Activated CD4-positive, alpha-beta T cell treated with anti-CD3 and anti-CD28 coated beads, Interleukin-2, amount 10 ng/mL, durations not matched to agents 24 days and 14 days (primary cell): ENCODE data around the gene BOLA1. TPM values are rescaled to one million over a fixed set of nuclear protein-coding genes. Genes with fewer than 3 reads are reported as not detected.
"Not testable (repeated sequence)": the region's sequence is repeated elsewhere in the genome, so short reads cannot be mapped to it uniquely, and the experiment has no call there.

ENCODE experiments used
- DNase-seq: peaks from one replicate; pipeline ENCODE4 v3.0.0; 2022
- H3K27ac Mint-ChIP-seq: one replicate; pipeline ENCODE4 v1.8.0; 2022; ENCODE audit warnings: mild to moderate bottlenecking, mixed read lengths
- H3K27me3 Mint-ChIP-seq: one replicate; pipeline ENCODE4 v1.8.0; 2022; ENCODE audit warnings: mixed read lengths
- H3K36me3 Mint-ChIP-seq: one replicate; pipeline ENCODE4 v1.8.0; 2022; ENCODE audit warnings: low read depth, mild to moderate bottlenecking, mixed read lengths
- H3K4me1 Mint-ChIP-seq: one replicate; pipeline ENCODE4 v1.8.0; 2021; ENCODE audit warnings: mixed read lengths
- H3K4me3 Mint-ChIP-seq: one replicate; pipeline ENCODE4 v1.8.0; 2022; ENCODE audit warnings: mild to moderate bottlenecking, moderate library complexity, mixed read lengths
- H3K9me3 Mint-ChIP-seq: one replicate; pipeline ENCODE4 v1.8.0; 2021; ENCODE audit warnings: mixed read lengths
- intact Hi-C: fragments of 100-400 bp; cut with micrococcal nuclease; formaldehyde crosslinking; loops from one replicate; pipeline ENCODE4 v1.15.1; 2023
- total RNA-seq: library from RNA; stranded (reverse); gene quantifications from 2 replicates; pipeline ENCODE4 v1.2.3, GENCODE V29; 2022

Gene BOLA1
- total RNA-seq, 1 donor from 2014 or later = 25.8 TPM

DNA sequence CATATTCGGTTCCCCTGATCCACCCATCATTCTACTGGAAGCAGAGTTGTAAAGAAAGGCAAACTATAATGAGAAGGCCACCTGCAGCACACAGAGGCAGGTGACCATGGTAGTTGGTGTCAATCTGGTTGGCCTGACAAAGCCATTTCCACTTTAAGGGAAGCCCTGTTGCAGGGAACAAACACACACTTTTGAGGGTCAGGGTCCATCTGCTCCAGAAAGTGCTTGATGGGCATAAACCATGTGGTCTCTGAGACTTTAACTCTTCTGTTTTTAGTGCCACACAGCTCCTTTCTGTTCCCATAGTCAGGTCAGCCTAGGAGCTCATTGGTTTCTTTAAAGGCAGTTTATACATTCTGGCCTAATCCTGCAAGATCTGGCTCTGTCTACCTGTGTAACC is 17.5 kb upstream of the BOLA1 start:
- peaks cover 2% of the 10 kb centered on the region for H3K36me3 Mint-ChIP-seq
- peak overlapping the region; percentile 17 for H3K27ac Mint-ChIP-seq
- no peaks in the 10 kb centered on the region for H3K27me3 Mint-ChIP-seq
- H3K4me3 Mint-ChIP-seq = no peak overlapping the region
- intact Hi-C loops = no loop called here
- DNase-seq = peak; percentile 57
- no peaks in the 10 kb centered on the region for H3K9me3 Mint-ChIP-seq
- peaks cover 27% of the 10 kb centered on the region for H3K4me1 Mint-ChIP-seq

DNA sequence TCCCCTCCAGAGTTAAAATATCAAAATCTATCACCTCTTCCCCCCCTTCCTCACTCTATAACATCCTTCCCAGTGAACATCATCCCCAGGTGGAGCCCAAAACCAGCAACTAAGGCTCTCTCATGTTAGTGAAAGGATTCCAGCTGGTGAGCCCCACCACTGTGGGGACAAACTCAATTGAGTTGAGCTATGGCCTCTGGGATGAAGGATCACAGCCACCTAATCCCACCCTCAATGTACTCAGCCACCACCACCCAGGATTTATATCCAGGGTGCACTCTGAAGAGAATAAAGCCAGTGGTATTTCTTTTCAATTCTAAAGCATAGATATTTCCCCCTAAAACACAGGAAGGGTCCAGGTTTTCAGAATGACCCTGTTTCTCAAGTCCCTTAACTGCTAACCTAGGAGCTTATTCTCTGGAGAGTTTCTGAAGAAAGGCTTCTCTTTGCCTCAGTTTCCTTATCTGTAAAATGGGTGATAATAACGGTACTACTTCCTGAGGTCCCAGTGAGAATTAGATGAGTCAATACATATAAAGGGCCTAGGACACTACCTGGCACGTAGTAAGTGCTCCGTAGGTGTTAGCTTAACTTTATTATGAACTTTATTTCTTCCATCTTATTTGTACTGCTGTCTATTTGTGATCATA is 15.6 kb upstream of the BOLA1 start:
- Mint-ChIP-seq H3K27ac (peak overlapping the region; percentile 72), H3K4me3 (no peak overlapping the region), H3K27me3 (peaks cover 2% of the 10 kb centered on the region), H3K9me3 (no peaks in the 10 kb centered on the region), H3K36me3 (peaks cover 2% of the 10 kb centered on the region), H3K4me1 (peaks cover 26% of the 10 kb centered on the region)
- intact Hi-C loops = no loop called here
- peak; percentile 59 for DNase-seq

DNA sequence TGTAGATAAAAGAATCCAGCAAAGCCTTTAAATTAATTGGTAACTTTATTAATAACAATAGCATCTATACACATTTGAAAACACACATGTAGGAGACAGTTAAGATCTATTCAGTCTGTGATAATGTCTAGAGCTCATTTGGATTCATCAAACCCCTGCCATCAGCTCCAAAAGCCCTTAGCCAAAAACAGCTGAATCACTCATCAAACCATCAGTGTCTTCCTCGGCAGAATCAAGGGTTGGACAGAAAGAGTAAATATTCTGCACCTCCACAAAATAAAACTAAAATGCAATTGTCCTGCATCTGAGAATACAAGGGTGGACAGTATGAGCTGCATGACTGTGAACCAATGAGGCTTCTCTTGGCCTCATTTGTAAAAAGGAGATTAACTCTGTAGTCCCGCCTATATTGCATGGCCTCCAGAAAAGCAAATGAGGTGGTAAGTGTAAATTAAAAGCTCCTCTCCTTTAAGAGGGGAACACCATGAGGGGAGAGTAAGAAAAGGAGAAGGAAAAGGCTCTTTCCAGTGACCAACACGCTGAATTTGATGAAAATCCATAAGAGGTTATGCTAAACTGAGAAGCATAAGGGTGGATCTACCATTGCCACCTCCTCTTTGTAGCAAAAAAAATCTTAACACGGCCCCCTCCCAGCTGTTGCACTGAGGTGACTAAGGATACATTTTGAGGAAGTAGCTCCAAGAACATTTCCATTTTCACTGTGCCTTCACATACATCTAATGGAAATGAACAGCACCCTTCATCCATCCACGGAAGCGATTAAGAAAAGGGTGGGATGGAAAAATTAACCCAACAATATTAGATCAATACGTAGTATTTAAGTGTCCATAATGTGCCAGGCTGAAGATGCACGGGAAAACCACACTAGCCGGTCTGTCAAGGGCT is 14.7 kb upstream of the BOLA1 start:
- peak; percentile 80 for DNase-seq

DNA sequence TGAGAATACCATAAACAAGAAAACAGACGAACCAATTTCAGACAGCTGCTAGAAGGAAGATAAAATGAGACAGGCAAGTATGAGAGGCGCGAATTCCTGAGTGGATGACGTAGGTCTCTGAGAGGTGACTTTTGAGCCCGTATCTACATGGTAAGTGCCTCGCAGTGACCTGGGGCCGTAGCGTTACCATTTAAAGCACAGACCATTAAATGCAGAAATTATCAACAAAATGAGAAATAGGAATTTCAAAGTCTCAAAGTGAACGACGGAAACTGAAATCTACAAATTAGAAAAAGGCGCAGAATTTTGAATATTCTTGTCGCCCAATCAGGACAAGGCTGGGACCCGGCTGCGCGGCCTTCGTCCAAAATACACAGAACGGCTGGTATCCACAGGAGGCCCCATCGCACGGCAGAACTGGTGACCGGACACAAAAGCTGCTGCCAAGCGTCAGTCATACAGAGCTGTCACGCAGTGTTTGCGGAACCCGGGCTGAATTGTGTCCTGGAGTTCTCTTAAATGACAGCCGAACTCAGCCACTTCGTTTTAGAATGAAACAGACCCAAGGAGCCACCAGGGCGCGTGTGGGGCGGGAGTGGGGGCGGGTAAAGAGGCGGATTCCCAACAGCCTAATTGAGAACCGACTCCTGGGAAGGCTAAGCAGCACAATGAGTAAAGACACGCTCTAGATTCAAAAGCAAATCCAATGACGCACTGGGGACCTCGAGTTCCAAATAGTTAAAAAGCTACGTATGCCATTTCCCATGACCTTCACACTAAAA is 13.8 kb upstream of the BOLA1 start:
- H3K36me3 Mint-ChIP-seq = peaks cover 2% of the 10 kb centered on the region
- no peaks in the 10 kb centered on the region for H3K9me3 Mint-ChIP-seq
- H3K4me3 Mint-ChIP-seq = no peak overlapping the region
- intact Hi-C loops = no loop called here
- no peak overlapping the region for H3K27ac Mint-ChIP-seq
- peak; percentile 92 for DNase-seq
- peaks cover 20% of the 10 kb centered on the region for H3K4me1 Mint-ChIP-seq
- H3K27me3 Mint-ChIP-seq = peaks cover 2% of the 10 kb centered on the region

More for the DNA sequence above, 14.7 kb upstream of the BOLA1 start:
- Mint-ChIP-seq H3K27ac (no peak overlapping the region), H3K9me3 (no peaks in the 10 kb centered on the region), H3K27me3 (peaks cover 2% of the 10 kb centered on the region), H3K36me3 (peaks cover 2% of the 10 kb centered on the region), H3K4me1 (peaks cover 19% of the 10 kb centered on the region), H3K4me3 (no peak overlapping the region)
- intact Hi-C loops = no loop called here

DNA sequence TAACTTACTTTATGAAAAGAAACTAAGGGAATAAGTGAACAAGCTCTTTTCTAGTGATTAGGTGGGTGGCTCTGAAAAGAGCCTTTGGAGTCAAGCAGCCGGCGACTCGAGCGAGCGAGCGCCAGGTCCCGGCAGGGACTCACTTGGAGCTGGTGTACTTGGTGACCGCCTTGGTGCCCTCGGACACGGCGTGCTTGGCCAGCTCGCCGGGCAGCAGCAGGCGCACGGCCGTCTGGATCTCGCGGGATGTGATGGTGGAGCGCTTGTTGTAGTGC is 13.3 kb upstream of the BOLA1 start:
- H3K27me3 Mint-ChIP-seq, H3K36me3 Mint-ChIP-seq, H3K9me3 Mint-ChIP-seq, H3K27ac Mint-ChIP-seq, intact Hi-C loops, H3K4me3 Mint-ChIP-seq, DNase-seq: not testable (repeated sequence)
- H3K4me1 Mint-ChIP-seq = peaks cover 20% of the 10 kb centered on the region

DNA sequence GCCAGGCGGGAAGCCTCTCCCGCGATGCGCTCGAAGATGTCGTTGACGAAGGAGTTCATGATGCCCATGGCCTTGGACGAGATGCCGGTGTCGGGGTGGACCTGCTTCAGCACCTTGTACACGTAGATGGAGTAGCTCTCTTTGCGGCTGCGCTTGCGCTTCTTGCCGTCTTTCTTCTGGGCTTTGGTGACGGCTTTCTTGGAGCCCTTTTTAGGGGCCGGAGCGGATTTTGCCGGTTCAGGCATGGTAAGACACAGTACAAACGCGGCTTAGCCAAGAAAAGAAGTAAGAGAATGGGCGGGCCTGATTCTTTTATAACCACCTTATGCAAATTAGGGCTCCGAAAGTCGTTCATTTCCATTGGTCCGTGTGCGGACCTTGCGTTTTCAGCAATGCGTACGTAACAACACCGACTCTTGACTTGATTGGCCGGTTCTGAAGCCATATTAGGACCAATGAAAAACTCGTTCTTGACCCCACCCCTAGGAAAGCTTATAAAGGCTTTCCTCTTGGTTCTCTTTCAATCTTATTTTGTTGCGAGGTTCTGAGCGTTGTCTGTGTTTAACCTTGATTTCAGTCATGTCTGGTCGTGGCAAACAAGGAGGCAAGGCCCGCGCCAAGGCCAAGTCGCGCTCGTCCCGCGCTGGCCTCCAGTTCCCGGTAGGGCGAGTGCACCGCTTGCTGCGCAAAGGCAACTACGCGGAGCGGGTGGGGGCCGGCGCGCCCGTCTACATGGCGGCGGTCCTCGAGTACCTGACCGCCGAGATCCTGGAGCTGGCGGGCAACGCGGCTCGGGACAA is 12.8 kb upstream of the BOLA1 start:
- H3K36me3 Mint-ChIP-seq = peaks cover 2% of the 10 kb centered on the region
- no peak overlapping the region for H3K27ac Mint-ChIP-seq
- peaks cover 2% of the 10 kb centered on the region for H3K27me3 Mint-ChIP-seq
- DNase-seq = peak; percentile 97
- H3K9me3 Mint-ChIP-seq = no peaks in the 10 kb centered on the region
- no peak overlapping the region for H3K4me3 Mint-ChIP-seq
- intact Hi-C loops = no loop called here
- H3K4me1 Mint-ChIP-seq = peaks cover 19% of the 10 kb centered on the region

DNA sequence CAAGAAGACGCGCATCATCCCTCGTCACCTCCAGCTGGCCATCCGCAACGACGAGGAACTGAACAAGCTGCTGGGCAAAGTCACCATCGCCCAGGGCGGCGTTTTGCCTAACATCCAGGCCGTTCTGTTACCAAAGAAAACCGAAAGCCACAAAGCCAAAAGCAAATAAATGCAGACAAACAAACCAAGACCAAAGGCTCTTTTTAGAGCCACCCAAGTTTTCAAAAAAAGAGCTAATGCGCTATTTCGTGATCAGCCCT is 12.2 kb upstream of the BOLA1 start:
- H3K9me3 Mint-ChIP-seq, H3K36me3 Mint-ChIP-seq, H3K4me3 Mint-ChIP-seq, H3K27me3 Mint-ChIP-seq, DNase-seq, intact Hi-C loops, H3K27ac Mint-ChIP-seq: not testable (repeated sequence)
- H3K4me1 Mint-ChIP-seq = peaks cover 15% of the 10 kb centered on the region

DNA sequence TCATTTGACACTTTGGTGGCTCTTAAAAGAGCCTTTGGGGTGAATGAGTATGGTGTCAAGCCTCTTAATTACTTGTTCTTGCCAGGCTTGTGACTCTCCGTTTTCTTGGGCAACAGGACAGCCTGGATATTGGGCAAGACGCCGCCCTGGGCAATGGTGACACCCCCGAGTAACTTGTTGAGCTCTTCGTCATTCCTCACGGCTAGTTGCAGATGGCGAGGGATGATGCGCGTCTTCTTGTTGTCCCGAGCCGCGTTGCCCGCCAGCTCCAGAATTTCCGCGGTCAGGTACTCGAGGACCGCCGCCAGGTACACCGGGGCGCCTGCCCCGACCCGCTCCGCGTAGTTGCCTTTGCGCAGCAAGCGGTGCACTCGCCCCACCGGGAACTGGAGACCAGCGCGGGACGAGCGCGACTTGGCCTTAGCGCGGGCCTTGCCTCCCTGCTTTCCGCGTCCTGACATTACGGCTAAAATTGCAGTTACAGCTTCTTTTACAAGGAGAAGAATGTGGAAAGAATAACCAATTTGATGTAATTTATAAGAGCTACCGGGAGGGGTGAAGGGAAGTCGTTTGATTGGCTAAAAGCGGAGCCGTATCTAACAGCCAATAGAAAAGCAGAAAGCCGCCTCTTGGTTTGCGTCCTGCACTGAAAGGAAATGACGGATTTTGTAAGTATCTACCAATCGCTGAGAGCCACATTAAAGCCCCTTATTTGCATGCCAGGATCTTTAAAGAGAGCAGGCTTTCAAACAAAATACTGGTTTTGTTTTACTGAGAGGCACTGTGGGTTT is 11.7 kb upstream of the BOLA1 start:
- no peaks in the 10 kb centered on the region for H3K9me3 Mint-ChIP-seq
- peaks cover 12% of the 10 kb centered on the region for H3K4me1 Mint-ChIP-seq
- intact Hi-C loops = loop anchor here (1.0 to 2.0 kb wide), 6 partner anchors 12 to 180 kb away; partner anchors contain the start of genes BOLA1, SF3B4 and VPS45
- peaks cover 2% of the 10 kb centered on the region for H3K27me3 Mint-ChIP-seq
- H3K27ac Mint-ChIP-seq = no peak overlapping the region
- DNase-seq = peak; percentile 94
- H3K36me3 Mint-ChIP-seq = no peaks in the 10 kb centered on the region
- H3K4me3 Mint-ChIP-seq = no peak overlapping the region

DNA sequence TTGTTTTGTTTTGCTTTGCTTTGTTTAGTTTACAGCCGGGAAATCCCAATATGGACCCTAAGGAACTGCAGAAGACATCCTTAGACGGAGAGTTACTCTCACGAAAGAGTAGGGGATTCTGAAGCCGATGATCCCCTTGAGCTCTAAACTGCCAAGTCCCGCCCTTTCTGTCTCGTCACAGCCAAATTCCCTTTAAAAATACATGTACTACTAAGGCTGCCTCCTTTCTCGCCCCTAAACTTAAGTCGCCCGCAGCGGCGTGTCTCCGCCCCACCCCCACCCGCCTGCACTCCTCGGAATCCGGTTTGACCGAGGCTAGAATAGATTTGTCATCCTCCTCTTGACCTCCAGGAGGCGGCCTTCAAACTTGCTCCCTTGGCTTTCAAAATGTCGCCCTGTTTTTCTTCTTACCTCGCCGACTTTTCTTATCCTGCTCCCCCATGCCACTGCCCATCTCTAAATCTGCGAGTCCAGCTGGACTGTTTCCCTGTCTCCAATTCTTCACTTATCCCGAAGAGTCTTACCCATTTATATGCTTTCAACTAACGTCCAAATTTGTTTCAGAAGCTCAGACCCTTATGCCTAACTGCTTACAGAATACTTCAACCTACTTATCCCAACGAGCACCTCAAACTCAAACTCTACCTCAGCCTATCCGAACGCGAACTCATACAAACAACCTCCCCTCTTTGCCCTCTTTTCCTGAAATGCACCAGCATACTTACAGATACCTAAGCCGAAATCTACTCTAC is 10.9 kb upstream of the BOLA1 start:
- H3K9me3 Mint-ChIP-seq = no peaks in the 10 kb centered on the region
- no peak overlapping the region for H3K27ac Mint-ChIP-seq
- H3K4me3 Mint-ChIP-seq = no peak overlapping the region
- peaks cover 11% of the 10 kb centered on the region for H3K4me1 Mint-ChIP-seq
- peaks cover 2% of the 10 kb centered on the region for H3K27me3 Mint-ChIP-seq
- H3K36me3 Mint-ChIP-seq = no peaks in the 10 kb centered on the region
- DNase-seq = peak; percentile 92
- intact Hi-C loops = loop anchor here (1.0 to 2.0 kb wide), 6 partner anchors 11 to 179 kb away; partner anchors contain the start of genes BOLA1, SF3B4 and VPS45

DNA sequence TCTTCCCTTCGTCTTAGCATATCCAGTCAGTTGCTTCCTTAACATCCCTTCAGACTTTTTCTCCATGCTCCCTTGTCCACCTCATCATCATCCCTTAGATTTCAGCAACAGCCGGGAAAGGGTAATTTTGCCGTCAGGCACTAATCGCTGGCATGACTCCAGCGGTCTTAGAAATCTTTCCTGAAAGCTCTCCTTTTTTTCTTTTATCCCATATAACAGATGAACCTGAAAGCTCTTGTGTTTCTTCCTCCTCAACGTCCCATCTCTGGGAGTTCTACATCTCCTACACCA is 10.4 kb upstream of the BOLA1 start:
- peaks cover 6% of the 10 kb centered on the region for H3K4me1 Mint-ChIP-seq

DNA sequence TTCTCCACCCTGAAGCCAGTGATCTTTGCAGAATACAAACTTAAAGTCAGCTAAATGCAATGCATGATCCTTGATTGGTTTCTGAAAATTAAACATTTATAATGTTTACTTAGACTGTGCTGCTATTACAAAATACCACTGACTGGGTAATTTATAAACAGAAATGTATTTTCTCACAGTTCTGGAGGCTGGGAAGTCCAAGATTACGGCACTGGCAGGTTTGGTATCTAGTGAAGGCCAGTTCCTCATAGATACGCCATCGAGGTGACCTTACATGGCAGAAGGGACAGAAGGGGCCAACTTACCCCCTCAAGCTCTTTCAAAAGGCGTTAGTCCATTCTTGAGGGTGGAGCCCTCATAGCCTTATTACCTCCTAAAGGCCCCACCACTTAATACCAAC is 2.8 kb upstream of the BOLA1 start:
- no peak for DNase-seq
- Mint-ChIP-seq H3K9me3 (peaks cover 3% of the 10 kb centered on the region), H3K4me3 (no peak overlapping the region), H3K27me3 (no peaks in the 10 kb centered on the region), H3K27ac (no peak overlapping the region), H3K4me1 (peaks cover 19% of the 10 kb centered on the region), H3K36me3 (peaks cover 9% of the 10 kb centered on the region)
- intact Hi-C loops = loop anchor here (10.0 kb wide), 1 partner anchor 268 kb away; no protein-coding TSS in a partner anchor

More for the DNA sequence above, 10.4 kb upstream of the BOLA1 start:
- Mint-ChIP-seq H3K4me3 (no peak overlapping the region), H3K36me3 (no peaks in the 10 kb centered on the region), H3K9me3 (no peaks in the 10 kb centered on the region), H3K27ac (no peak overlapping the region), H3K27me3 (peaks cover 2% of the 10 kb centered on the region)
- DNase-seq = no peak
- intact Hi-C loops = loop anchor here (1.0 to 2.0 kb wide), 6 partner anchors 10 to 178 kb away; partner anchors contain the start of genes BOLA1, SF3B4 and VPS45

DNA sequence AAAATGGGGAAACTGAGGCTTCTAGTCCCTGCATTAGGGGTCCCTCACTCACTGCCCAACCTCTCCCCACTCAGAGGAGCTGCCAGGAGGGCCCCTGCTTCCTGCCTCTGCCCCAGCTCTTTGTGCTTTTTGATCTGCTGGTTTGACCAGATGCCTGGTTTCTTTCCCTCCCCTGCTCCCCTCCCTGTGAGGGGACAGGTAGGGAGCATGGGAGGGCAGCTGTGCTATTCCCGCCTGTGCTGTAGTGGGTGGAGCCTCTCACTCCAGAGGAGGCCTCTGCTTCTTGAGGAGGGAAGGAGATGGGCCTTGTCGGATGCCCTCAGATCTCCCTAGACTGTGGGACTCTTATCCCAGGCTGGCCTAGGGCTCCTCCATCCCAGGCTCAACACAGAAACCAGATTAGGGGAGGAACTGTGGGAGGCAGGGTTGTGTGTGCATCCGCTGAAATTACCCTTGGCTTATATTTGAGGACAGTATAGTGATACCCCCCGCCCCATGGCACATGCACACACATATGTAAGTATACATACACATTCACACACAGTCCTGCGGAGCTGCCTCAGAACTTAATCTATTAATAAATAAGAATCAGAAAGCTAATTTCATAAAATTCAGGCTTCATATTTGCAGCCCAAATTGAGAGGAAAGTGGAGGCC is 4.6 kb downstream of the BOLA1 start:
- Mint-ChIP-seq H3K27me3 (no peaks in the 10 kb centered on the region), H3K27ac (no peak overlapping the region), H3K4me3 (no peak overlapping the region), H3K36me3 (peaks cover 37% of the 10 kb centered on the region), H3K9me3 (peaks cover 3% of the 10 kb centered on the region), H3K4me1 (peaks cover 14% of the 10 kb centered on the region)
- DNase-seq = no peak
- intact Hi-C loops = no loop called here
